ENCODE results near the gene GARIN3. TPM values are rescaled to one million over a fixed set of nuclear protein-coding genes. Genes with fewer than 3 reads are reported as not detected.

The GARIN3 gene
- total RNA-seq, 1 experiment from 2014 or later = not detected

- DNase-seq = no peak
- Histone ChIP-seq H3K18ac (ENCODE audit: insufficient read length, low read depth, low read length) (no peak overlapping the region), H3K4me2 (ENCODE audit: insufficient read depth, insufficient read length, low read length) (no peak overlapping the region), H3K9ac (ENCODE audit: extremely low read depth, insufficient read length, low read length) (no peak overlapping the region), H2BK12ac (ENCODE audit: insufficient read length, low read depth, low read length) (no peak overlapping the region), H4K20me1 (ENCODE audit: control insufficient read depth, insufficient read depth, insufficient read length) (no peaks in the 10 kb centered on the region), H3K9me3 (ENCODE audit: control insufficient read depth, low read depth, low read length) (no peaks in the 10 kb centered on the region), H2BK20ac (ENCODE audit: low read depth, low read length, poor library complexity, severe bottlenecking) (no peak overlapping the region), H3K27me3 (ENCODE audit: insufficient read depth, low read length) (no peaks in the 10 kb centered on the region), H3T11ph (ENCODE audit: low read length) (no peak overlapping the region), H3K14ac (ENCODE audit: insufficient read depth, low read length) (no peak overlapping the region), H3K27ac (ENCODE audit: insufficient read length, low read depth, low read length) (no peak overlapping the region), H2BK5ac (ENCODE audit: insufficient read length, low read length) (no peak overlapping the region), H3K56ac (ENCODE audit: insufficient read length, low read depth, low read length) (no peak overlapping the region), H2BK120ac (ENCODE audit: low read depth, low read length, poor library complexity, severe bottlenecking) (no peak overlapping the region), H4K8ac (replicated peaks; ENCODE audit: insufficient read length, low read depth, low read length) (no peak overlapping the region), H3K4me1 (ENCODE audit: insufficient read depth, low read length) (no peaks in the 10 kb centered on the region), H3K4ac (ENCODE audit: low read depth, low read length) (no peak overlapping the region), H4K91ac (ENCODE audit: insufficient read length, low read depth, low read length) (no peak overlapping the region), H3K79me2 (ENCODE audit: insufficient read depth, low read length) (no peaks in the 10 kb centered on the region), H2BK15ac (ENCODE audit: low read depth, low read length) (no peak overlapping the region), H3K23ac (ENCODE audit: insufficient read length, low read depth, low read length) (no peak overlapping the region), H2AK5ac (ENCODE audit: insufficient read length, low read length) (no peak overlapping the region), H4K5ac (ENCODE audit: insufficient read length, low read depth, low read length) (no peak overlapping the region), H3K79me1 (ENCODE audit: insufficient read depth, low read depth, low read length, poor library complexity, severe bottlenecking) (no peaks in the 10 kb centered on the region), H2AFZ (ENCODE audit: low read length) (no peak overlapping the region), H3K23me2 (ENCODE audit: insufficient read length, low read depth, low read length, poor library complexity, severe bottlenecking) (no peaks in the 10 kb centered on the region)
- Mint-ChIP-seq H3K9me3 (no peaks in the 10 kb centered on the region; a peak in 3 of 5 replicates), H3K27ac (no peak overlapping the region), H3K4me1 (peaks cover 10 to 13% of the 10 kb centered on the region in 2 experiments), H3K27me3 (ENCODE audit: low read depth) (no peaks in the 10 kb centered on the region; the same call in none of the 2 replicates), H3K36me3 (ENCODE audit: insufficient read depth in 1 of 3, low read depth in 3 of 3) (no peaks in the 10 kb centered on the region), H3K4me3 (no peak overlapping the region)
- WGBS (ENCODE audit: extremely low coverage, insufficient read length, low lambda C conversion rate) = no CpG with 5 or more reads among the region's 5 CpGs
- TF ChIP-seq, protein P1, sequence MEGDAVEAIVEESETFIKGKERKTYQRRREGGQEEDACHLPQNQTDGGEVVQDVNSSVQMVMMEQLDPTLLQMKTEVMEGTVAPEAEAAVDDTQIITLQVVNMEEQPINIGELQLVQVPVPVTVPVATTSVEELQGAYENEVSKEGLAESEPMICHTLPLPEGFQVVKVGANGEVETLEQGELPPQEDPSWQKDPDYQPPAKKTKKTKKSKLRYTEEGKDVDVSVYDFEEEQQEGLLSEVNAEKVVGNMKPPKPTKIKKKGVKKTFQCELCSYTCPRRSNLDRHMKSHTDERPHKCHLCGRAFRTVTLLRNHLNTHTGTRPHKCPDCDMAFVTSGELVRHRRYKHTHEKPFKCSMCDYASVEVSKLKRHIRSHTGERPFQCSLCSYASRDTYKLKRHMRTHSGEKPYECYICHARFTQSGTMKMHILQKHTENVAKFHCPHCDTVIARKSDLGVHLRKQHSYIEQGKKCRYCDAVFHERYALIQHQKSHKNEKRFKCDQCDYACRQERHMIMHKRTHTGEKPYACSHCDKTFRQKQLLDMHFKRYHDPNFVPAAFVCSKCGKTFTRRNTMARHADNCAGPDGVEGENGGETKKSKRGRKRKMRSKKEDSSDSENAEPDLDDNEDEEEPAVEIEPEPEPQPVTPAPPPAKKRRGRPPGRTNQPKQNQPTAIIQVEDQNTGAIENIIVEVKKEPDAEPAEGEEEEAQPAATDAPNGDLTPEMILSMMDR (conservative IDR thresholded peaks at IDR 0.05) = no peak
Measured at GRCh38 chr5:157164521-157164920, 1.5 kb downstream of the GARIN3 start.

Data from H9 (cell line).